HepG2 (cell line): ENCODE measurements around the gene PSEN2. TPM values are rescaled to one million over a fixed set of nuclear protein-coding genes. Genes with fewer than 3 reads are reported as not detected.

Experiments
- AHR ChIP-seq: IDR thresholded peaks from 2 replicates; pipeline ENCODE4 v1.6.1; 2018; ENCODE audit warnings: missing genetic modification reagents, missing compliant biosample characterization
- BRCA1 ChIP-seq: sonication (generic); formaldehyde crosslinking; IDR thresholded peaks from 2 replicates; pipeline ENCODE4 v1.4.0; 2020; ENCODE audit warnings: missing genetic modification reagents
- CHCHD3 ChIP-seq: sonication (generic); formaldehyde crosslinking; IDR thresholded peaks from 2 replicates; pipeline ENCODE4 v1.8.0; 2022; ENCODE audit warnings: mild to moderate bottlenecking, missing genetic modification reagents, moderate library complexity
- CREB1 ChIP-seq, 2 experiments: fragments of 450-650 bp in 1 of 2; IDR thresholded peaks; 2 replicates each; pipeline ENCODE4 v1.6.1; 2016 to 2017; ENCODE audit warnings: control low read depth in 1 of 2, mild to moderate bottlenecking in 1 of 2, missing compliant biosample characterization in 1 of 2, missing genetic modification characterization in 1 of 2
- ETV6 ChIP-seq: sonication (generic); formaldehyde crosslinking; conservative IDR thresholded peaks from 2 replicates; pipeline ENCODE4 v1.4.0; 2020; ENCODE audit warnings: missing genetic modification reagents
- KLF11 ChIP-seq: IDR thresholded peaks from 2 replicates; pipeline ENCODE4 v1.6.1; 2016; ENCODE audit warnings: missing compliant biosample characterization
- NKX3-1 ChIP-seq: sonication (generic); formaldehyde crosslinking; IDR thresholded peaks from 2 replicates; pipeline ENCODE4 v1.5.0; 2020; ENCODE audit warnings: missing genetic modification reagents
- ONECUT2 ChIP-seq: sonication (generic); formaldehyde crosslinking; IDR thresholded peaks from 2 replicates; pipeline ENCODE4 v1.4.0; 2020; ENCODE audit warnings: missing genetic modification reagents
- PCBP1 ChIP-seq: fragments of 200-400 bp; formaldehyde crosslinking; IDR thresholded peaks from 2 replicates; pipeline ENCODE4 v1.6.1; 2017; ENCODE audit warnings: mild to moderate bottlenecking, low read depth, low read length, borderline replicate concordance
- SIX4 ChIP-seq: sonication (generic); formaldehyde crosslinking; IDR thresholded peaks from 2 replicates; pipeline ENCODE4 v1.4.0; 2020; ENCODE audit warnings: missing genetic modification reagents
- SNAPC4 ChIP-seq: sonication (generic); formaldehyde crosslinking; IDR thresholded peaks from 2 replicates; pipeline ENCODE4 v1.4.0; 2020; ENCODE audit warnings: mild to moderate bottlenecking, missing genetic modification reagents
- SSRP1 ChIP-seq: IDR thresholded peaks from 2 replicates; pipeline ENCODE4 v1.6.1; 2016; ENCODE audit warnings: control low read depth
- TRIM24 ChIP-seq: sonication (generic); formaldehyde crosslinking; IDR thresholded peaks from 2 replicates; pipeline ENCODE4 v1.8.0; 2022; ENCODE audit warnings: mild to moderate bottlenecking, missing genetic modification reagents
- YY1 ChIP-seq: IDR thresholded peaks from 2 replicates; pipeline ENCODE4 v1.6.1; 2011; ENCODE audit warnings: low read length, low read depth, moderate library complexity, mild to moderate bottlenecking; ENCODE audit not compliant: insufficient read depth, insufficient replicate concordance
- ZBTB43 ChIP-seq: sonication (generic); formaldehyde crosslinking; conservative IDR thresholded peaks from 2 replicates; pipeline ENCODE4 v1.4.0; 2020; ENCODE audit warnings: missing genetic modification reagents
- ZNF205 ChIP-seq: IDR thresholded peaks from 2 replicates; pipeline ENCODE4 v1.6.1; 2018; ENCODE audit warnings: missing biosample characterization, missing genetic modification reagents
- ZNF24 ChIP-seq: fragments of 450-650 bp; IDR thresholded peaks from 2 replicates; pipeline ENCODE4 v1.6.1; 2017; ENCODE audit warnings: antibody characterized with exemption, mild to moderate bottlenecking
- ZNF792 ChIP-seq: IDR thresholded peaks from 2 replicates; pipeline ENCODE4 v1.6.1; 2016
- ZNF816 ChIP-seq: sonication (generic); formaldehyde crosslinking; IDR thresholded peaks from 2 replicates; pipeline ENCODE4 v1.8.0; 2022; ENCODE audit warnings: missing genetic modification reagents, mild to moderate bottlenecking, borderline replicate concordance
- ZNF83 ChIP-seq: sonication (generic); formaldehyde crosslinking; IDR thresholded peaks from 2 replicates; pipeline ENCODE4 v1.4.0; 2020; ENCODE audit warnings: missing genetic modification reagents, mild to moderate bottlenecking, borderline replicate concordance
- ZNF883 ChIP-seq: sonication (generic); formaldehyde crosslinking; IDR thresholded peaks from 2 replicates; pipeline ENCODE4 v1.5.1; 2020; ENCODE audit warnings: mild to moderate bottlenecking, missing genetic modification reagents; ENCODE audit errors: not compliant biosample characterization
- polyA plus RNA-seq, 8 experiments: library from polyadenylated mRNA; depleted of rRNA in 3 of 8; stranded (reverse) in 7 of 8; unstranded in 1 of 8; fragments of >200 nt; fragmentation: Illumina TruSeq in 4 of 8; extraction: Trizol in 4 of 8; gene quantifications; 2 replicates each; pipeline versions ENCODE4 v1.2.1 to v1.2.3, GENCODE V29; 2011 to 2016; ENCODE audit warnings: low read depth in 4 of 8, missing spikeins in 1 of 8, mixed read lengths in 1 of 8; ENCODE audit not compliant: insufficient read depth in 1 of 8
- total RNA-seq, 5 experiments: library from RNA; depleted of rRNA; stranded (reverse); fragments of >200 nt; fragmentation: Illumina TruSeq; extraction: Trizol; gene quantifications; 2 replicates each; pipeline ENCODE4 v1.2.3, GENCODE V29; 2016; ENCODE audit warnings: low read depth in 1 of 5
- TF ChIP-seq, protein P1 (sequence below): sonication (generic); formaldehyde crosslinking; IDR thresholded peaks from 2 replicates; pipeline ENCODE4 v1.5.1; 2020; ENCODE audit warnings: missing genetic modification reagents, mild to moderate bottlenecking, borderline replicate concordance
- TF ChIP-seq, protein P2 (sequence below): sonication (generic); formaldehyde crosslinking; IDR thresholded peaks from 2 replicates; pipeline ENCODE4 v1.4.0; 2020; ENCODE audit warnings: mild to moderate bottlenecking, missing genetic modification reagents

PSEN2 gene
- total and polyA plus RNA-seq, 2 of the 13 experiments (the other 11 are each of a cell fraction or from before 2014, with no cell fraction given) = 5.9 to 13.1 TPM

GRCh38 chr1:226939438-226940028 lies 69.1 kb downstream of the PSEN2 start (continued):
- TF ChIP-seq, protein P1, sequence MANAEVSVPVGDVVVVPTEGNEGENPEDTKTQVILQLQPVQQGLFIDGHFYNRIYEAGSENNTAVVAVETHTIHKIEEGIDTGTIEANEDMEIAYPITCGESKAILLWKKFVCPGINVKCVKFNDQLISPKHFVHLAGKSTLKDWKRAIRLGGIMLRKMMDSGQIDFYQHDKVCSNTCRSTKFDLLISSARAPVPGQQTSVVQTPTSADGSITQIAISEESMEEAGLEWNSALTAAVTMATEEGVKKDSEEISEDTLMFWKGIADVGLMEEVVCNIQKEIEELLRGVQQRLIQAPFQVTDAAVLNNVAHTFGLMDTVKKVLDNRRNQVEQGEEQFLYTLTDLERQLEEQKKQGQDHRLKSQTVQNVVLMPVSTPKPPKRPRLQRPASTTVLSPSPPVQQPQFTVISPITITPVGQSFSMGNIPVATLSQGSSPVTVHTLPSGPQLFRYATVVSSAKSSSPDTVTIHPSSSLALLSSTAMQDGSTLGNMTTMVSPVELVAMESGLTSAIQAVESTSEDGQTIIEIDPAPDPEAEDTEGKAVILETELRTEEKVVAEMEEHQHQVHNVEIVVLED (CRISPR knock-in tag) = no peak
- no peak for TF ChIP-seq ONECUT2
- peak; percentile 93 for TF ChIP-seq SNAPC4 (CRISPR knock-in tag)
- no peak; the same call in 1 of the 2 replicates for TF ChIP-seq BRCA1 (CRISPR knock-in tag)
- TF ChIP-seq TRIM24 (CRISPR knock-in tag) = no peak
- TF ChIP-seq NKX3-1 (CRISPR knock-in tag) = peak; percentile 48
- no peak for TF ChIP-seq ETV6 (CRISPR knock-in tag)
- TF ChIP-seq CREB1 (IDR thresholded peaks at IDR 0.05) = no peak
- TF ChIP-seq CREB1 (CRISPR knock-in tag; IDR thresholded peaks at IDR 0.05) = no peak; the same call in 1 of the 2 replicates
- peak; percentile 84 for TF ChIP-seq CHCHD3
- TF ChIP-seq PCBP1 = peak; percentile 38; the same call in 1 of the 2 replicates
- TF ChIP-seq ZNF83 (CRISPR knock-in tag) = peak; percentile 91; the same call in 1 of the 2 replicates
- no peak for TF ChIP-seq SSRP1 (CRISPR knock-in tag)
- 0 out of 2 replicates have a peak, but pooled peaks have one; percentile 25 for TF ChIP-seq ZNF24
- TF ChIP-seq KLF11 = peak; percentile 80; the same call in 1 of the 2 replicates
- TF ChIP-seq ZNF883 (CRISPR knock-in tag) = peak; percentile 71
- peak; percentile 56; the same call in 1 of the 2 replicates for TF ChIP-seq ZNF792 (CRISPR knock-in tag)
- 0 out of 2 replicates have a peak, but pooled peaks have one; percentile 29 for TF ChIP-seq ZNF816 (CRISPR knock-in tag)
- no peak; the same call in 1 of the 2 replicates for TF ChIP-seq ZBTB43 (CRISPR knock-in tag)
- TF ChIP-seq SIX4 = no peak
- TF ChIP-seq ZNF205 = 0 out of 2 replicates have a peak, but pooled peaks have one; percentile 69
- TF ChIP-seq AHR (CRISPR knock-in tag) = 0 out of 2 replicates have a peak, but pooled peaks have one; percentile 10
- TF ChIP-seq YY1 = peak; percentile 28
- TF ChIP-seq, protein P2, sequence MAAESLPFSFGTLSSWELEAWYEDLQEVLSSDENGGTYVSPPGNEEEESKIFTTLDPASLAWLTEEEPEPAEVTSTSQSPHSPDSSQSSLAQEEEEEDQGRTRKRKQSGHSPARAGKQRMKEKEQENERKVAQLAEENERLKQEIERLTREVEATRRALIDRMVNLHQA (CRISPR knock-in tag) = no peak
